22Rv1 (cell line): ENCODE measurements around the gene GNAI3.

Experiments used
- ZFX ChIP-seq: fragments of 450-650 bp; IDR thresholded peaks from 2 replicates; pipeline ENCODE4 v1.6.1; 2017; ENCODE audit warnings: antibody characterized with exemption, borderline replicate concordance
- TF ChIP-seq, protein P1 (sequence below): fragments of 450-650 bp; IDR thresholded peaks from 2 replicates; pipeline ENCODE4 v1.5.1; 2017; ENCODE audit warnings: mild to moderate bottlenecking

DNA sequence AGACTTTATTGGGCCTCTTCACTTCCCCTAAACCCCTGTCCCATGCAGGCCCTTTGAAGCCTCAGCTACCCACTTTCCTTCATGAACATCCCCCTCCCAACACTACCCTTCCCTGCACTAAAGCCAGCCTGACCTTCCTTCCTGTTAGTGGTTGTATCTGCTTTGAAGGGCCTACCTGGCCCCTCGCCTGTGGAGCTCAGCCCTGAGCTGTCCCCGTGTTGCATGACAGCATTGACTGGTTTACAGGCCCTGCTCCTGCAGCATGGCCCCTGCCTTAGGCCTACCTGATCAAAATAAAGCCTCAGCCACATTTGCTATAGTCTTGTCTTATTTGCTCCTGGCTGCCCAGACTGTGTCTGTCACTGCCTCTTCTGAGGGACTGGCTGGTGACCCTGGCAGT lies 113.0 kb downstream of the GNAI3 start:
- TF ChIP-seq, protein P1, sequence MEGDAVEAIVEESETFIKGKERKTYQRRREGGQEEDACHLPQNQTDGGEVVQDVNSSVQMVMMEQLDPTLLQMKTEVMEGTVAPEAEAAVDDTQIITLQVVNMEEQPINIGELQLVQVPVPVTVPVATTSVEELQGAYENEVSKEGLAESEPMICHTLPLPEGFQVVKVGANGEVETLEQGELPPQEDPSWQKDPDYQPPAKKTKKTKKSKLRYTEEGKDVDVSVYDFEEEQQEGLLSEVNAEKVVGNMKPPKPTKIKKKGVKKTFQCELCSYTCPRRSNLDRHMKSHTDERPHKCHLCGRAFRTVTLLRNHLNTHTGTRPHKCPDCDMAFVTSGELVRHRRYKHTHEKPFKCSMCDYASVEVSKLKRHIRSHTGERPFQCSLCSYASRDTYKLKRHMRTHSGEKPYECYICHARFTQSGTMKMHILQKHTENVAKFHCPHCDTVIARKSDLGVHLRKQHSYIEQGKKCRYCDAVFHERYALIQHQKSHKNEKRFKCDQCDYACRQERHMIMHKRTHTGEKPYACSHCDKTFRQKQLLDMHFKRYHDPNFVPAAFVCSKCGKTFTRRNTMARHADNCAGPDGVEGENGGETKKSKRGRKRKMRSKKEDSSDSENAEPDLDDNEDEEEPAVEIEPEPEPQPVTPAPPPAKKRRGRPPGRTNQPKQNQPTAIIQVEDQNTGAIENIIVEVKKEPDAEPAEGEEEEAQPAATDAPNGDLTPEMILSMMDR, result no peak
- no peak for TF ChIP-seq ZFX
